Breast epithelium (tissue), 3 donors: ENCODE measurements around the gene C3.

Experiments used
- CTCF ChIP-seq, 3 donors: fragments of 450-650 bp; IDR thresholded peaks; one replicate each; pipeline ENCODE4 v1.5.1; 2016 to 2017; ENCODE audit warnings: antibody characterized with exemption in 3 of 3, mild to moderate bottlenecking in 3 of 3, moderate library complexity in 3 of 3
- POLR2AphosphoS5 ChIP-seq, 3 donors: sonication (generic); formaldehyde crosslinking; IDR thresholded peaks; one replicate each; pipeline ENCODE4 v1.6.1; 2017; ENCODE audit warnings: antibody characterized with exemption in 3 of 3

GRCh38 chr19:6718111-6718740 is 2.2 kb downstream of the C3 start:
- TF ChIP-seq POLR2AphosphoS5 (IDR thresholded peaks at IDR 0.05) (no peak), CTCF (IDR thresholded peaks at IDR 0.05) (no peak)
